NCI-H748 (cell line): ENCODE data around the gene ANLN.
"Not testable (repeated sequence)": the region's sequence is repeated elsewhere in the genome, so short reads cannot be mapped to it uniquely, and the experiment has no call there.

Source experiments
- DNase-seq: peaks from one replicate; lab custom pipeline; 2025; ENCODE audit not compliant: unreplicated experiment; lab: John Stamatoyannopoulos, UW

Gene ANLN

DNA sequence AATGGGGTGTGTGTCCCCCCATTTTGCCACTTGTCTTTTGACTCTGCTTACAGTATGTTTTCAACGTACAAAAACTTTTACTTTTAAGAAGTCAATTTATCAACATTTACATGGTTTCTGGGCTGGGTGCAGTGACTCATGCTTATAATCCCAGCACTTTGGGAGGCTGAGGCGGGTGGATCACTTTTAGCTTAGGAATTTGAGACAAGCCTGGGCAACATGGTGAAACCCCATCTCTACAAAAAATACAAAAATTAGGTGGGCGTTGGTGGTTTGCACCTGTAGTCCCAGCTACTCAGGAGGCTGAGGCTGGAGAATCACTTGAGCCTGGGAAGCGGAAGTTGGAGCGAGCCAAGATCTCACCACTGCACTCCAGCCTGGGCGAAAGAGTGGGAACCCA lies 107.5 kb downstream of the ANLN start:
- not testable (repeated sequence) for DNase-seq

DNA sequence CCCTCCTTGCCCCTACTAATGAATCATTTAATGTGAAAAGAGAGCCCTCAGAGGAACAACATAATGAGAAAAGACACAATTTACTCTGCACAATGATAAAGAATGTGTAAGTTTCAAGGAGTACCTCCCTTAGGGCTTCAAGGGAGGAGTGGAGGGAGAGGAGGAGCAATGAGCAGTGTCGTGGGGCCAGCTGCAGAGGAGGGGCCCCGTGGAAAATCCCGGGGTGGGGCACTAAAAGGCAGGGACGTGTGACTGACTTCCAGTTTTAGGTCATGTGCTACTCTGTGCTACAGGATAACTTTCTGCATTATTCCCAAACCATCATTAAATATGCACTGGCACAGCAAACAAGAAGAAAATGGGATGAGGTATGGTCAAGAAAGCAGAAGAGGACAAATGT lies 108.1 kb downstream of the ANLN start:
- DNase-seq: no peak
